ENCODE measurements around the gene MAG.

The MAG gene

GRCh38 chr19:35266520-35267352, 25.2 kb upstream of the MAG start:
- no peak for DNase-seq (ENCODE audit: low read depth)
- no peak for TF ChIP-seq CTCF (conservative IDR thresholded peaks at IDR 0.05; ENCODE audit: low read depth, low read length)

GRCh38 chr19:35267353-35267817, 24.6 kb upstream of the MAG start:
- no peak for TF ChIP-seq CTCF (conservative IDR thresholded peaks at IDR 0.05; ENCODE audit: low read depth, low read length)
- DNase-seq (ENCODE audit: low read depth): no peak
- peak overlapping the region; percentile 80 for H3K4me3 ChIP-seq (ENCODE audit: low read length)

More at GRCh38 chr19:35266520-35267352, 25.2 kb upstream of the MAG start:
- peak overlapping the region; percentile 80 for H3K4me3 ChIP-seq (ENCODE audit: low read length)

DNA sequence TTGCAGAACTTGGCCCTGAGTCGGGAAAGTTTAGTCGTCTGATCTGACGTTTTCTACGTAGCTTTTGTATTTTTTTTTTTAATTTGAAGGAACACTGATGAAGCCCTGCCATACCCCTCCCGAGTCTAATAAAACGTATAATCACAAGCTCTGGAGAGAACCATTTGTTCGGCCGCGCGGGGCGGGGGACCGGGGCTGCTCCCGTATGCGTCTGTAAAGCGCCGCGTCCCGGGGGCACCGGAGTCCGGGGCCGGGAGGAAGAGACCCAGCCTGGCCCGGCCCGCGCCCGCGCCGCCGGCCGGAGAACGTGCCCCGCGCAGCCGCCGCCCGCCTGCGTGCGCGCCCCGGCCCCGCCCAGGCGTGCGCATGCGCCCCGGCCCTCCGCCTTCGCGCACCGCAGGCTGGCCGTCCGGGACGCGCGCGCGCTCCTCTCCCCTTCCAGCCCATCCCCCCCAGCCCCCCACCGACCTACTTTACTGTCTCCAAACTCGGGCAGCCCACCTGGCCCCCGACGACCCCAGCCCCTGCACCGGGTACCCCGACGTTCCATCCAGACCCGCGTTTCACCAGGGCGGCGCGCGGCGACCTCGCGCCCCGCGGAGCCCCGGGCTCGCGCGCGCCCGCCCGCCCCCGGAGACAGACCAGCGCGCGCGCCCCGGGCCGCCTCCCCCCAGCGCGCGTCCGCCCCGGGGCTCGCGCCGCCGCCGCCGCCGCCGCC, 24.0 kb upstream of the MAG start:
- no peak for DNase-seq (ENCODE audit: low read depth)
- H3K4me3 ChIP-seq (ENCODE audit: low read length): peak overlapping the region; percentile 80
- no peak for TF ChIP-seq CTCF (conservative IDR thresholded peaks at IDR 0.05; ENCODE audit: low read depth, low read length)

DNA sequence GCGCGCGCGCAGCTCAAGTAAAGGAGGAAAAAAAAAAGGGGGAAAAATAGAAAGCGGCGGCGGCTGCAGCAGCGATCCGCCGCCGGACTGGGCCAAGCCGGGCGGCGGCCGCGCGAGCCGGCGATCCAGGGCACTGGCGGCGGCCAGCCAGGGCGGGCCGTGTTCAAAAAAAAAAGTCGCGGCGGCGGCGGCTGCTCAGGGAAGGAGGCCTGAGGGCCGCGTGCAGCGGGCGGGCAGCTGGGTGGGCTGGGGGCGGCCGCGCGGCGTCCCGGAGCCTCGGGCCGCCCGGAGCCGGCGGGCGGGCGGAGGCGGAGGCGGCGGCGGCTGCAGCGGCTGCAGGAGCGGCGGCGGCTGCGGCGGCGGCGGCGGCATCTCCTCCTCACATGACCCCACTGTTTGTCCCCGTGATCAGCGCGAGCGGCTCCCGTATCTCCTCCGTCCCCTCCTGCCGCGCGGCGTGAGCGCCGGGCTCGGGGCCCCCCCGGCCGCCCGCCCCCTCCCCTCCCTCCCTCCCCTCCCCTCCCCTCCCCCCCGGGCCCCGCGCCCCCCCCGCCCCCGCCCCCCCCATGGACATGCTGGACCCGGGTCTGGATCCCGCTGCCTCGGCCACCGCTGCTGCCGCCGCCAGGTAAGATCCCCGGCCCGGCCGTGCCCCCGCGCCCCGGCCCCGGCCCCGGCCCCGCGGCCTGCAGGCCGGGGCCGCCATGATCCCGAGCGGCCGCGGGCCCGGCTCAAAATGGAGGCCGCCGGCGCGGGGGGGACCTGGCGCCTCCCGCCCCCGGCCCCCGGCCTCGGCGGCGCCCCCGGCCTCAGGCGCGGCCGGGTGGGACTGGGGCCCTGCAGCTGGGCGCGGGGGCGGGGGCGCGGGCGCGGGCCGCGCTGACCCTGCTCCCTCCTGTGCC, 23.2 kb upstream of the MAG start, which contains the start of gene USF2:
USF2 (plus strand) TSS at position 427 of the 902 bp plus-strand sequence; CDS start at position 567, 140 bp downstream.
- no peak for DNase-seq (ENCODE audit: low read depth)
- TF ChIP-seq CTCF (conservative IDR thresholded peaks at IDR 0.05; ENCODE audit: low read depth, low read length): no peak
- peak within 1 kb of the TSS; percentile 80 for H3K4me3 ChIP-seq (ENCODE audit: low read length)

- H3K4me3 ChIP-seq (ENCODE audit: low read length): peak overlapping the region; percentile 43
- peak; percentile 55 for TF ChIP-seq CTCF (conservative IDR thresholded peaks at IDR 0.05; ENCODE audit: low read depth, low read length)
- DNase-seq (ENCODE audit: low read depth): no peak
Observed at GRCh38 chr19:35269438-35270117, 22.4 kb upstream of the MAG start.

GRCh38 chr19:35270381-35270811, 21.6 kb upstream of the MAG start:
- no peak overlapping the region for H3K4me3 ChIP-seq (ENCODE audit: low read length)

More at GRCh38 chr19:35270381-35270811, 21.6 kb upstream of the MAG start:
- TF ChIP-seq CTCF (conservative IDR thresholded peaks at IDR 0.05; ENCODE audit: low read depth, low read length): no peak
- no peak for DNase-seq (ENCODE audit: low read depth)

Measured in retinal pigment epithelial cell (primary cell).